Ishikawa (cell line): ENCODE results near the gene DPM3.

ENCODE experiments used
- CEBPB ChIP-seq: IDR thresholded peaks from 2 replicates; pipeline ENCODE4 v1.6.1; 2012
- CREB1 ChIP-seq: IDR thresholded peaks from 2 replicates; pipeline ENCODE4 v1.6.1; 2012; ENCODE audit warnings: low read depth
- EGR1 ChIP-seq: IDR thresholded peaks from 2 replicates; pipeline ENCODE4 v1.6.1; 2012
- EP300 ChIP-seq: IDR thresholded peaks from 2 replicates; pipeline ENCODE4 v1.6.1; 2012; ENCODE audit warnings: borderline replicate concordance
- FOXM1 ChIP-seq: IDR thresholded peaks from 2 replicates; pipeline ENCODE4 v1.6.1; 2012; ENCODE audit warnings: low read depth, borderline replicate concordance
- NFIC ChIP-seq: IDR thresholded peaks from 2 replicates; pipeline ENCODE4 v1.6.1; 2012
- RAD21 ChIP-seq: IDR thresholded peaks from 2 replicates; pipeline ENCODE4 v1.6.1; 2012; ENCODE audit warnings: low read depth
- TAF1 ChIP-seq: IDR thresholded peaks from 2 replicates; pipeline ENCODE4 v1.6.1; 2012; ENCODE audit warnings: low read depth, mild to moderate bottlenecking
- TCF12 ChIP-seq: IDR thresholded peaks from 2 replicates; pipeline ENCODE4 v1.6.1; 2012; ENCODE audit warnings: low read depth
- TEAD4 ChIP-seq: IDR thresholded peaks from 2 replicates; pipeline ENCODE4 v1.6.1; 2012
- YY1 ChIP-seq: IDR thresholded peaks from 2 replicates; pipeline ENCODE4 v1.6.1; 2012; ENCODE audit warnings: low read depth
- ZBTB7A ChIP-seq: IDR thresholded peaks from 2 replicates; pipeline ENCODE4 v1.6.1; 2012; ENCODE audit warnings: low read depth
- TF ChIP-seq, protein P1 (sequence below): IDR thresholded peaks from 2 replicates; pipeline ENCODE4 v1.6.1; 2012
- TF ChIP-seq, protein P2 (sequence below): IDR thresholded peaks from 2 replicates; pipeline ENCODE4 v1.6.1; 2012
- TF ChIP-seq, protein P3 (sequence below): IDR thresholded peaks from 2 replicates; pipeline ENCODE4 v1.6.1; 2012; ENCODE audit warnings: low read depth, mild to moderate bottlenecking

Gene DPM3

DNA sequence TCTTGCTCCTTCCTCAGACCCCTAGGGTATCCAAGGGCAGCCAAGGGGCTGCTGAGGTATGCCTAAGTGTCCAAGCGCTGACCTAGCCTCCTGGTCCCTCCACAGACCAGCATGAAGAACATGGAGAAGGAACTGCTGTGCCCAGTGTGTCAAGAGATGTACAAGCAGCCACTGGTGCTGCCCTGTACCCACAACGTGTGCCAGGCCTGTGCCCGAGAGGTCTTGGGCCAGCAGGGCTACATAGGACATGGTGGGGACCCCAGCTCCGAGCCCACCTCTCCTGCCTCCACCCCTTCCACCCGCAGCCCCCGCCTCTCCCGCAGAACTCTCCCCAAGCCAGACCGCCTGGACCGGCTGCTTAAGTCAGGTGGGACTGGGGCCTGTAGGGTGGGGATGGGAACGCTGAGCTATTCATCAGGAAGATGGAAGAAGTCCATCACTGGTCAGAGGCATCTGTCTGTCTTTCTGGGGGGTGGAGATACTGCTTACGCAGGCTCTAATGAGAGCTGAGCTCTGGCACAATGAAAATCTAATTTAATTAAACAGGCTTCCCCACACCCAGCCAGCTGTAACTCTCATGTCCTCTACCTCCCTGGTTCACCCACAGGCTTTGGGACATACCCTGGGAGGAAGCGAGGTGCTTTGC lies 35.1 kb upstream of the DPM3 start:
- TF ChIP-seq TEAD4 (no peak), TAF1 (no peak), FOXM1 (no peak), CREB1 (no peak), EGR1 (no peak), TCF12 (no peak)
- TF ChIP-seq, protein P1, sequence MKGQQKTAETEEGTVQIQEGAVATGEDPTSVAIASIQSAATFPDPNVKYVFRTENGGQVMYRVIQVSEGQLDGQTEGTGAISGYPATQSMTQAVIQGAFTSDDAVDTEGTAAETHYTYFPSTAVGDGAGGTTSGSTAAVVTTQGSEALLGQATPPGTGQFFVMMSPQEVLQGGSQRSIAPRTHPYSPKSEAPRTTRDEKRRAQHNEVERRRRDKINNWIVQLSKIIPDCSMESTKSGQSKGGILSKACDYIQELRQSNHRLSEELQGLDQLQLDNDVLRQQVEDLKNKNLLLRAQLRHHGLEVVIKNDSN, result no peak

GRCh38 chr1:155174324-155175280 lies 34.3 kb upstream of the DPM3 start:
- TF ChIP-seq, protein P2, sequence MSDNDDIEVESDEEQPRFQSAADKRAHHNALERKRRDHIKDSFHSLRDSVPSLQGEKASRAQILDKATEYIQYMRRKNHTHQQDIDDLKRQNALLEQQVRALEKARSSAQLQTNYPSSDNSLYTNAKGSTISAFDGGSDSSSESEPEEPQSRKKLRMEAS, result no peak
- TF ChIP-seq CEBPB (no peak), ZBTB7A (peak; percentile 38; the same call in 1 of the 2 replicates)

DNA sequence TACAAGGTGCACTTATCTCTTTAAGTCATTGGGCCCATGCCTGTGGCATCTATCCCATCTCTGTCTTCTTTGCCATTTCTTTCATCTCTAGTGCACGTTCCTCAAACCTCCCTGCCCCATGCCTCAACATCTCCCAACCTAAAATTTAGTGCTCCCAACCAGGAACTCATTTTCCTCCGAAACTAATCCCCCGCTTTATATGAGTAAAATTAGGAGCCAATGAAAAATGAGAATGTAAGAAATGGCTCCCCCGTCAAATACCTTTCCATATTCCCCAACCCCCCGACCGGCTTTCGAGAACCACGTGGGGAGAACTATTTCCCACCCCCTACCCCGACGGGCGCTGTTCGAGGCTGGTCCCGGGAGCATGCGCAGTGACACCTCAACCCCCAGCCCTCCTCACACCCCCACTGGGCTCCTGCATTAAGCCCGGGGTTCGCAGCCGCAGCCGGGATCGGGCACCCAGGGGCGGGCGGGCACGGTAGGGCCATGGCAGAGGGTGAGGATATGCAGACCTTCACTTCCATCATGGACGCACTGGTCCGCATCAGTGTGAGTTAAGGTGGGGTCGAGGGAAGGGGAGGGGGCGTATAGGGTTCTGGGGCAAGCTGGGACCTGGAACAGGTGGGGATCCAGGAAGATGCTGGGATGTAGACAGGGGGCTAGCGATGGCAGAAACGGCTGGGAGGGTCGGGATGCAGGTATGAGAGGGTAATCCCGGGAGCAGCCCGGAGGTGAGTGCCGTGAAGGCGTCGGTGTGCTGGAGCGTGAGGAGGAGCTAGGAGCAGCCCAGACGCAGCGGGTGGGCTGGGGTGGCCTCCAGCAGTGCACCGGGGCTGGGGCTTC lies 33.4 kb upstream of the DPM3 start, which contains the start of gene TRIM46:
TSS of gene TRIM46 (plus strand) at position 372 of the 846 bp plus-strand sequence. CDS start at position 490, 118 bp downstream.
- no peak for TF ChIP-seq CEBPB
- TF ChIP-seq, protein P2, result peak; percentile 79
- TF ChIP-seq, protein P1, result peak; percentile 72

DNA sequence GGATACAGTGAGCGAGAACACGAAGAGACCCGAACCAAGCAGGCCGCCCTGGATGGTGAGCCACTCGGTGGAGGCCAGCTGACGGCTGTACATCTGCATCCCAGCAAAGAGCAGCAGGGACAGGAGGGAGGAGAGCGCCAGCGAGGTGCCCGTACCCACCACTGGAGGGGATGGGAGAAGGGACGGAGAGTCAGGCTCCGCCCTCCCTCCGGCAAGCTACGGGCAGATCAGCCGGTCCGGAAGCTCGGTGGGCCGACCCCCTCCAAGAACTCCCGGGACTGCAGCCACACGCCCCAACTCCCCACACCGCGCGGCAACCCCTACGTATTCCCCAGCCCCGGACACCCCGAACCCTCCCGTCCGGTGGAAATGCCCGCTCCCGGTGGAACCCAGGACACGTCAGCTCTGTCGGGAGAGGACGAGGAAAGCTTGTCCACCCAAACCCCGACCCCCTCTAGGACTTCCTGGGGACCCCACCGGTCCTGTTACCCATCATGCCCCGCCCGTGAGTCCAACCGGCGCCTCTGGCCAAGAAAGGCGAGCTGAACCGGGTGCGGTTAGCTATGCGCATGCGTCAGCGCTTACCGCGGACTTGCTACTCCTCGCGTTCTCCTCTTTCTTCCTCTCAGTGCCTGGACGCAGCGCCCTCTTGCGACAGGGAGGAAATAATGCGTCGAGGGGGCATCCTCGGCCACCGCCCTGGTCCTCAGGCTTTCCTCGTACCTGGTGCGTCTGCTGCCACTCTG lies 32.6 kb upstream of the DPM3 start, which contains the start of gene KRTCAP2:
TSS of gene KRTCAP2 (minus strand) at position 573 of the 746 bp plus-strand sequence. CDS start at position 493, 80 bp downstream.
- TF ChIP-seq, protein P3, sequence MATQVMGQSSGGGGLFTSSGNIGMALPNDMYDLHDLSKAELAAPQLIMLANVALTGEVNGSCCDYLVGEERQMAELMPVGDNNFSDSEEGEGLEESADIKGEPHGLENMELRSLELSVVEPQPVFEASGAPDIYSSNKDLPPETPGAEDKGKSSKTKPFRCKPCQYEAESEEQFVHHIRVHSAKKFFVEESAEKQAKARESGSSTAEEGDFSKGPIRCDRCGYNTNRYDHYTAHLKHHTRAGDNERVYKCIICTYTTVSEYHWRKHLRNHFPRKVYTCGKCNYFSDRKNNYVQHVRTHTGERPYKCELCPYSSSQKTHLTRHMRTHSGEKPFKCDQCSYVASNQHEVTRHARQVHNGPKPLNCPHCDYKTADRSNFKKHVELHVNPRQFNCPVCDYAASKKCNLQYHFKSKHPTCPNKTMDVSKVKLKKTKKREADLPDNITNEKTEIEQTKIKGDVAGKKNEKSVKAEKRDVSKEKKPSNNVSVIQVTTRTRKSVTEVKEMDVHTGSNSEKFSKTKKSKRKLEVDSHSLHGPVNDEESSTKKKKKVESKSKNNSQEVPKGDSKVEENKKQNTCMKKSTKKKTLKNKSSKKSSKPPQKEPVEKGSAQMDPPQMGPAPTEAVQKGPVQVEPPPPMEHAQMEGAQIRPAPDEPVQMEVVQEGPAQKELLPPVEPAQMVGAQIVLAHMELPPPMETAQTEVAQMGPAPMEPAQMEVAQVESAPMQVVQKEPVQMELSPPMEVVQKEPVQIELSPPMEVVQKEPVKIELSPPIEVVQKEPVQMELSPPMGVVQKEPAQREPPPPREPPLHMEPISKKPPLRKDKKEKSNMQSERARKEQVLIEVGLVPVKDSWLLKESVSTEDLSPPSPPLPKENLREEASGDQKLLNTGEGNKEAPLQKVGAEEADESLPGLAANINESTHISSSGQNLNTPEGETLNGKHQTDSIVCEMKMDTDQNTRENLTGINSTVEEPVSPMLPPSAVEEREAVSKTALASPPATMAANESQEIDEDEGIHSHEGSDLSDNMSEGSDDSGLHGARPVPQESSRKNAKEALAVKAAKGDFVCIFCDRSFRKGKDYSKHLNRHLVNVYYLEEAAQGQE, result no peak
- peak; percentile 85 for TF ChIP-seq TAF1
- TF ChIP-seq, protein P1, result no peak
- TF ChIP-seq, protein P2, result no peak
- no peak; the same call in none of the 2 replicates for TF ChIP-seq TCF12
- TF ChIP-seq CREB1, result 0 out of 2 replicates have a peak, but pooled peaks have one; percentile 15
- TF ChIP-seq FOXM1, result no peak
- TF ChIP-seq RAD21, result peak; percentile 29; the same call in 1 of the 2 replicates
- no peak for TF ChIP-seq CEBPB
- peak; percentile 23; the same call in 1 of the 2 replicates for TF ChIP-seq NFIC
- TF ChIP-seq EP300, result no peak; the same call in 1 of the 2 replicates
- no peak for TF ChIP-seq EGR1
- peak; percentile 45; the same call in 1 of the 2 replicates for TF ChIP-seq YY1
- peak; percentile 80 for TF ChIP-seq ZBTB7A
- TF ChIP-seq TEAD4, result no peak

DNA sequence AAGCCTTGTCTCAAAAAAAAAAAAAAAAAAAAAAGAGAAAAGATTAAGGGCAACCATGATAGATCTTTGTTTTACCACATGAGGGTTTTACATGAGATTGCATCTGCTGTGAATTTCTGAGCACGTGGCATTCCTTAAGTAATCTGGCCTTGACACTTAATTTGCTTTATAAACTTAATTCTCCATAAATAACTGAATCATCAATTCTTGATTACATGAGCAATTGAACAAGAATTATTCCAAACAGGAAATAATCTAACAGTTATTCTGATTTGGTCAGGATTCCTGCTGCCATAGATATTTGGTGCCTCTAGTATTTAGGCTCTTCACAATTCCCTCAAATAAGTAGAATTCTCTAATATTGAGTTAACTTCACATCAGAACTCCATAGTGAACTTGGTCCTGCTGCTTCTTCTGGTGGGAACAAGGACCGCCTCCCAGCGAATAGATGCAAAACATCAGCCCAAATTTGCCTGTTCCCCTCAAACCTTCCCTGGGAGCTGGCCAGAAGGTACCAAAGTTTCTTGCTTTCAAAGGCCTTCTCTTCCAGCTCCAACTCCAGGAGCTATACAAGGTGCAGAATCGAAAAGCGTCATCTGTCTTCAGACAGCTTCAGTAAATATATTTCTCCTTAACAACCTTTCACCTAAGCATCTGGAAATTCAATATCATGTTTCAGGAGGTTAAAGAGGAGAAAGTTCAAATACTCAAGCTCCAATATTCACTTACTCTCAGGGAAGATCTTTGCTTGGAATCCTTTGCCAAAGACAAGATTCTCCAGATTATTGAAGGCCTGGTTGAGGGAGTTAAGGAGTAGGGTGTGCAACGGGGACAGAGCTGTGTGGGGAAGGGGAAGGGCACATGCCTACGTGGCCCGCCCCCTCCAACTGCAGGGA lies 31.8 kb upstream of the DPM3 start:
- TF ChIP-seq CEBPB (no peak), RAD21 (no peak), FOXM1 (no peak), TCF12 (no peak), EGR1 (no peak), NFIC (no peak), TAF1 (no peak), CREB1 (no peak), EP300 (no peak), ZBTB7A (no peak)
- TF ChIP-seq, protein P2, result no peak
- TF ChIP-seq, protein P3, result no peak
- TF ChIP-seq, protein P1, result no peak
